Measurements from ENCODE around the gene OLIG1.

Gene OLIG1

DNA sequence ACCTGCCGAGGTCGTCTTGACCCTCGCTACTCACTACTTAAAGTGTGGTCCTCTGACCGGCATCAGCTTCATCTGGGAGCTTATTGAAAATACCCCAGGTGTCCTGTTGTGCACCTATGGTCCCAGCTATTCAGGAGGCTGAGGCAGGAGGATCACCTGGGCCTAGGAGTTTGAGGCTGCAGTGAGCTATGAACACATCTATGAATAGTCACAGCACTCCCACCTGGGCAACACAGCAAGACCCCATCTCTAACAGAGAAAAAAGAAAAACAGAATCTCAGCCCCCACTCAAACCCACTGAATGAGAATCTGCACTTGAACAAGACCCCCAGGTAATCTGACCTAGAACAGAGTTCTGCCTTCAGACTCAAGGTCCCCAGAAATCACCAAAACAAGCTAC is 8.7 kb upstream of the OLIG1 start:
- no peak for DNase-seq (ENCODE audit: low read depth, low spot score)

GRCh38 chr21:33063375-33063883 is 6.5 kb upstream of the OLIG1 start:
- DNase-seq (ENCODE audit: low read depth, low spot score) = no peak

GRCh38 chr21:33063907-33064622 is 5.9 kb upstream of the OLIG1 start:
- DNase-seq (ENCODE audit: low read depth, low spot score) = peak; percentile 33

DNA sequence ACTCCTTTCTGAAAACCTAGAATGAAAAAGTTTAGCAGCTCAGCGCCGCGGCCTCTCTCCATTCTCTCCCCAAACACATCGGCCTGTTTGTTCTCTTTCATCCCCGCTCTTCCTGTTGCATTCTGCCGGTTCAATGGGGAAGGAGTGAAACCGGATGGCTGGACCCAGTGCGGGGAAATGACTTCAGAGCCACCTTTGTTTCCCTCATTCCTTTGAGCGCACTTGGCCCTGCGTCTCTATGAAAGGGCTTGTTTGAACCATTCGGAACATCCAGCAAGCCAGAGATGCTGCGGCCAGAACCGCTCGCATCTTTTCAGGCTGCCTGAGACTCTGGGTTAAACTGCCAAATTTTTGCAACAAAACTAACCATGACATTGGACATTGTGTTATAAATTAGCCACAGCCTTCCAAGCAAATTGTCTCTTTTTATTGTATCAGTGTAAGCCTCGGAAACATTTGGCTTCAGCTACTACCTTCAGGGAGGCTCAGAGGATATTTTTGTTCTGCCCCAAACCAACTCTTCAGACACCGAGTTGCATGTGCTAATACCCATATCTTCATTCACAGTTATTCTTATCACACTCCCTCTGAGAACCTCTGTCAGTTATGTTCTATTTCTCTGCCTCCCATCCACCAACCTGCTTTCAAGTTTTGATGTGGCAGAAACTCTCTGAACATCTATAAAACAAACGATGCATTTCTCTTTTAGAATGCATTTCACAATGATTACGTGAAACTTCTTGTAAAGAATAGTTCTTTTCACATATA is 5.1 kb upstream of the OLIG1 start:
- peak; percentile 13 for DNase-seq (ENCODE audit: low read depth, low spot score)

- no peak for DNase-seq (ENCODE audit: low read depth, low spot score)
Observed at GRCh38 chr21:33067043-33067442, 2.9 kb upstream of the OLIG1 start.

DNA sequence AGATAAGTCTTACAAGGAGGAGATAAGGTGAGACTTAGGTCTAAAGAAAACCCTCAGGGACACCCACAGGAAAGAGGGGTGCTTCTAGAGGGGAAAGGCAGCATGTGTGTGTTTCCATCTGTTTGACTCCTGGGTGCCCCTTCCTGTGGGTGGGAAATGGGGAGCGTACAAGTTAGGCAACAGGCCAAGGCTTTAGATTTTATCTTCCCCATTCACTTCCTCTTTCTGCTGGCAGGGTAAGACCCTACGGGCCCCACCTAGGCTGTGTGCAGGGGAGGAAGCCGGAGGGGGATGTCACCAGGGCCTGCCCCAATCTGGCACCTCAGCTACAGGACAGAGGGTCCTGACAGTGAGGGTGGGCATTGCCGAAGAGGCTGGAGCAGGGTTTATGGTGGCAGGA is 2.5 kb upstream of the OLIG1 start:
- no peak for DNase-seq (ENCODE audit: low read depth, low spot score)

DNA sequence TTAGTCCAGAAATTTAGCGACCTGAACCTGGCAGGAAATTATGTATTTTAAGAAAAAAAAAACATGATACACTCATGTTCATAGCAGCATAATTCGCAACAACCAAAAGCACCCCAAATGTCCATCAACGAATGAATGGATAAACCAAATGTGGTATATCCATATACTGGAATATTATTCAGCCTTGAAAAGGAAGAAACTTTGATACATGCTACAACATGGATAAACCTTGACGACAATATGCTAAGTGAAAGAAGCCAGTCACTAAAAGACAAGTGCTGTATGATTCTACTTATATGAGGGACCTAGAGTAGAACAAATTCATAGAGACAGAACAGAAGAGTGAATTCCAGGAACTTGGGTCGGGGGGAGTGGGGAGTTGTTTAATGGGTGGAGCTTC is 698 bp upstream of the OLIG1 start:
- DNase-seq (ENCODE audit: low read depth, low spot score) = no peak

DNA sequence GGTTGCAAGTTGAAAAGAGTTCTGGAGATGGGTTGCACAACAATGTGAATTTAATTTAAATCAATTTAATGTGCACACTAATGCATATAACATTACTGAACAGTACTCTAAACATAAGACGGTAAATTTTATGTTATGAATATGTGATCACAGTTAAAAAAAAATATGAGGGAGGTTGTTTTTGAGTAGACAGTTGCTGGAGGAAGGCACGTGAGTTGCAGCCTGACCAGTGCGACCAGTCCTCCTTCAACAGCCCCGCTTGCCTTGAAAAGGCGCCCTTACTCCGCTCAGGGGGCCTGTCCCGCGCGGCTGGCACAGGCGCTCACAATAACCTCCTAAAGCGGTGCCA is 322 bp upstream of the OLIG1 start:
- DNase-seq (ENCODE audit: low read depth, low spot score) = no peak

- DNase-seq (ENCODE audit: low read depth, low spot score) = no peak
Observed at GRCh38 chr21:33070744-33070997, 730 bp downstream of the OLIG1 start.

DNA sequence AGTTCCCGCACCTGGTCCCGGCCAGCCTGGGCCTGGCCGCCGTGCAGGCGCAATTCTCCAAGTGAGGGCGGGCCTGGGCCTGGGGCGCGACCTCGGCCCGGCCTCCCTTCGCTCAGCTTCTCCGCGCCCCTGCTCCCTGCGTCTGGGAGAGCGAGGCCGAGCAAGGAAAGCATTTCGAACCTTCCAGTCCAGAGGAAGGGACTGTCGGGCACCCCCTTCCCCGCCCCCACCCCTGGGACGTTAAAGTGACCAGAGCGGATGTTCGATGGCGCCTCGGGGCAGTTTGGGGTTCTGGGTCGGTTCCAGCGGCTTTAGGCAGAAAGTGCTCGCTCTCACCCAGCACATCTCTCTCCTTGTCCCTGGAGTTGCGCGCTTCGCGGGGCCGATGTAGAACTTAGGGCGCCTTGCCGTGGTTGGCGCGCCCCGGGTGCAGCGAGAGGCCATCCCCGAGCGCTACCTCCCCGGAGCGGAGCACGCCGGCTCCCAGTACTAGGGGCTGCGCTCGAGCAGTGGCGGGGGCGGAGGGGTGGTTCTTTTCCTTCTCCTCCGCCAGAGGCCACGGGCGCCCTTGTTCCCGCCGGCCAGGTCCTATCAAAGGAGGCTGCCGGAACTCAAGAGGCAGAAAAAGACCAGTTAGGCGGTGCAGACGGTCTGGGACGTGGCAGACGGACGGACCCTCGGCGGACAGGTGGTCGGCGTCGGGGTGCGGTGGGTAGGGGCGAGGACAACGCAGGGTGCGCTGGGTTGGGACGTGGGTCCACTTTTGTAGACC is 1.2 kb downstream of the OLIG1 start:
- peak; percentile 60 for DNase-seq (ENCODE audit: low read depth, low spot score)

GRCh38 chr21:33071770-33072306 is 1.9 kb downstream of the OLIG1 start:
- DNase-seq (ENCODE audit: low read depth, low spot score) = peak; percentile 42

DNA sequence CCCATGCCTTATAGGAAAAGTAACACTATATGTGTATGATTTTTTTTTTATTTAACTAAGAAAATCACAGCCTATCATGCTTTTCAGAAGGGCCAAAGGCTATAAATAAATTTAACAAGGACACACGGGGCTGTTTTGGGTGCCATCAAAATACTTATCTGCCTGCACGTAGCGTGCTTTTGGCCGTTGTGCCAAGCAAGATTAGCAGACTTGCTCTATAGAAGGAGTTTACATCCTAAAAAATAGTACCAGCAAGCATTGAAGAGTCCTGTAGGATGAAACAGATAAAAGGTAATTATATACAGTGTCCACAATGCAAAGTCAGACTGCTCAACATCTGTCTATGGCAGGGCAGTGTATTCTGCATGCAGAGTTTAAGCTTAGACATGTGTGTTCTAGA is 3.7 kb downstream of the OLIG1 start:
- no peak for DNase-seq (ENCODE audit: low read depth, low spot score)

- DNase-seq (ENCODE audit: low read depth, low spot score) = peak; percentile 68
Observed at GRCh38 chr21:33075128-33075527, 5.2 kb downstream of the OLIG1 start.

- peak; percentile 37 for DNase-seq (ENCODE audit: low read depth, low spot score)
Observed at GRCh38 chr21:33075596-33076195, 5.8 kb downstream of the OLIG1 start.

DNA sequence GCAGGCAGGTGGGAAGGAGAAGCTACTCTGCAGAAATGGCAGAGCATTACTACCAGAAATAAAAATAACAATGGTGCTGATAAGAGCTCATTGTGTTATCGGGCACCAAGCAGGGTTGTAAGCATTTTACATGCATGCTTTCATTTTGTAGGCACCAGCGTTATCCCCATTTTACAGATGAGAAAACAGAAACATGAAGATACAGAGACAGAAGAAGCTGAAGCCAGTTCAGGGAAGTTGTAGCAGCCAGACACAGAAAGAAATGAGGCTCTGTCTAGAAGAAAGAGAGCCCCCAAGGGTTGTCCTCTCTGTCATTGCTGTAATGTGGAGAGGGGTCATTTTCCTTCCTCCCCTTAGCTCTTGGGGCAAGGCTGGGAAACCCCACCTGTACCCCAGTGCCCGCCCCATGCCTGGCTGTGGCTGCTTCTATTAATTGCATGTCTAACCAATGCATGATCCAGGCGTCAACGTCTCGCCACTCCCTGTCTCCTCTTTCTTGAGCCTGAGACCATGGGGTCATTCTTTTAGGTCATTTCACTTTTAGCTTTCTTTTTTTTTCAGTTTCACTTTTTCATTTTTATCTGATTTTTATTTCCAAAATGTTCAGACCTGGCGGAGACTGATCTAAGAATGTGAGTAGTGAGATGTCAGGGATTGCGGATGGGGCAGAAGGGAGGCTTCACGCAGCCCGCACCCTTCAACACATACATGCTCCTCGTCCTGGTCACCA is 6.8 kb downstream of the OLIG1 start:
- DNase-seq (ENCODE audit: low read depth, low spot score) = no peak

- peak; percentile 78 for DNase-seq (ENCODE audit: low read depth, low spot score)
Observed at GRCh38 chr21:33078907-33079582, 9.1 kb downstream of the OLIG1 start.

DNA sequence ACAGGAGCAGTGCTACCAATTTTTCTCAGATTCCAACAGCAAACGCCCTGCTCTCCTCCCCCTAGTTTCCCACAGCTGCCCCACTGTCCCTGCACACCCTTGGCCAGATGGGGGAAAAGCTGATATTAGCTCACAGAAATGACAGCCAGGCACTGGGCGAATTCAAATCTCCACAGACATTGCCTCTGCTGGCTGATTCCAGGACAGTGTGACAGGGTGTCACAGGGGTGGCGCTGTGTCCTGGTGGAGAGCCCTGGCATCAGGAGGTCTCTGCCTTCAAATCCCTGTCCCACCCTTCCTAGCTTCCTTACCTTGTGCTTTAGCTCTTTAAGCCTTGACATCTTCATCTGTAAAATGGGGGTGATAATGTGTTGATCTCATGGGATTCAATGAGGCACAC is 10.4 kb downstream of the OLIG1 start:
- no peak for DNase-seq (ENCODE audit: low read depth, low spot score)

- DNase-seq (ENCODE audit: low read depth, low spot score) = no peak
Observed at GRCh38 chr21:33080776-33081175, 10.8 kb downstream of the OLIG1 start.

DNA sequence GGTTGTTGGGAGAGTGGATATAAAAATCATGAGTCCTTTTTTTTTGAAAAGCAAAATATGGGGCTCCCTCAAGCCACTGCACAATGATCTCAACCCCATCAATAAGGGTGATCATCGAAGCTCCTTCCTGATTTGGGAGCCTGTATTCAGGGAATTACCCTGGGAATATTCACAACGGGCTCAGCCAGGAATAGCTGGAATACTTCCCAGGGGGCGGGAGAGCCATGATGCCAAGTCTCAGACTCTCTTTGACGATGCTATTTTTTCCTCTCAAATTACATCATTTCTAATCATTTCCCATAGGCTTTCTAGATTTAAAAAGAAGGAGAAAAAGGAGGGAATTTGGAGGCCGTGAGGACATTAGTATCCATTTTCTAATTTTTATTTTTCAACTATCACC is 18.4 kb downstream of the OLIG1 start:
- no peak for DNase-seq (ENCODE audit: low read depth, low spot score)

DNA sequence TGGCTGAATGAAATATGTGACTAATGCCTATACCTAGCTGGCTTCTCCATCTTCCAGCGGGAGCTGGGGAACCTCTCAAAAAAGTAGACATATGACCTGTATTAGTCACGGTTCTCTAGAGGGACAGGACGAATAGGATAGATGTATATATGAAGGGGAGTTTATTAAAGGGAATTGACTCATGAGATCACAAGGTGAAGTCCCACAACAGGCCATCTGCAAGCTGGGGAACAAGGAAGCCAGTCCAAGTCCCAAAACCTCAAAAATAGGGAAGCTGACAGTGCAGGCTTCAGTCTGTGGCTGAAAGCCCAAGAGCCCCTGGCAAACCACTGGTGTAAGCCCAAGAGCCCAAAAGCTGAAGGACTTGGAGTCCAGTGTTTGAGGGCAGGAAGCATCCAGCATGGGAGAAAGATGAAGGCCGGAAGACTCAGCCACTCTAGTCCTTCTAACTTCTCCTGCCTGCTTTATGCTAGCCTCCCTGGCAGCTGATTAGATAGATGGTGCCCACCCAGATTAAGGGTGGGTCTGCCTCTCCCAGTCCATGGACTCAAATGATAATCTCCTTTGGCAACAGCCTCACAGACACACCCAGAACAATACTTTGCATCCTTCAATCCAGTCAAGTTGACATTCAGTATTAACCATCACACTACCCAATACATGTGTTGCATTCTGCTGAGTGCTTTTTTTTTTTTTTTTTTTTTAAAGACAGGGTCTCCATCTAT is 19.6 kb downstream of the OLIG1 start:
- no peak for DNase-seq (ENCODE audit: low read depth, low spot score)
